Activated T-helper 1 cell treated with anti-CD3 and anti-CD28 coated beads, Interleukin-12 subunit alpha, Interleukin-12 subunit beta, Interleukin-2, Interleukin-4 antibody, amounts not matched to agents 30 ng/mL and 10 ng/mL and 1 ng/mL, durations not matched to agents 14 hours and 24 hours and 36 hours (primary cell): ENCODE data around the gene PWP1. TPM values are rescaled to one million over a fixed set of nuclear protein-coding genes. Genes with fewer than 3 reads are reported as not detected.

Experiments
- total RNA-seq: library from RNA; stranded (reverse); gene quantifications from 2 replicates; pipeline ENCODE4 v1.2.3, GENCODE V29; 2022

PWP1 gene
- total RNA-seq, 1 donor from 2014 or later, result 54.4 TPM

Other genes starting within 250 kb of the PWP1 start
- 28.1 and 30.2 TPM in 2 replicates for gene PRDM4, start 75.3 kb downstream of the PWP1 start, total RNA-seq
- gene ASCL4, start 88.9 kb downstream of the PWP1 start, total RNA-seq, result not detected in 2 replicates